HepG2 (cell line): Measurements from ENCODE around the gene TBC1D20. TPM values are rescaled to one million over a fixed set of nuclear protein-coding genes. Genes with fewer than 3 reads are reported as not detected.

ENCODE experiments used
- AFF4 ChIP-seq: sonication (generic); formaldehyde crosslinking; IDR thresholded peaks from 2 replicates; pipeline ENCODE4 v1.4.0; 2020; ENCODE audit warnings: missing genetic modification reagents
- AHR ChIP-seq: IDR thresholded peaks from 2 replicates; pipeline ENCODE4 v1.6.1; 2018; ENCODE audit warnings: missing genetic modification reagents, missing compliant biosample characterization
- ATF2 ChIP-seq: sonication (generic); formaldehyde crosslinking; IDR thresholded peaks from 2 replicates; pipeline ENCODE4 v1.4.0; 2020; ENCODE audit warnings: missing genetic modification reagents
- CENPBD1 ChIP-seq: sonication (generic); formaldehyde crosslinking; IDR thresholded peaks from 2 replicates; pipeline ENCODE4 v1.8.0; 2022; ENCODE audit warnings: missing genetic modification reagents, low read depth, mild to moderate bottlenecking, borderline replicate concordance
- DNMT1 ChIP-seq: sonication (generic); formaldehyde crosslinking; IDR thresholded peaks from 2 replicates; pipeline ENCODE4 v1.5.1; 2020; ENCODE audit warnings: mild to moderate bottlenecking, missing genetic modification reagents
- IKZF4 ChIP-seq: sonication (generic); formaldehyde crosslinking; IDR thresholded peaks from 2 replicates; pipeline ENCODE4 v1.5.1; 2020; ENCODE audit warnings: borderline replicate concordance, mild to moderate bottlenecking, low read depth, missing genetic modification reagents; ENCODE audit errors: not compliant biosample characterization
- KMT2B ChIP-seq: IDR thresholded peaks from 2 replicates; pipeline ENCODE4 v1.6.1; 2016; ENCODE audit warnings: missing genetic modification reagents, missing compliant biosample characterization
- POLR2AphosphoS5 ChIP-seq: IDR thresholded peaks from 2 replicates; pipeline ENCODE4 v1.6.1; 2012; ENCODE audit warnings: low read depth, low read length
- TGIF2 ChIP-seq: IDR thresholded peaks from 2 replicates; pipeline ENCODE4 v1.6.1; 2016; ENCODE audit warnings: control low read depth, missing compliant biosample characterization
- ZBTB37 ChIP-seq: sonication (generic); formaldehyde crosslinking; IDR thresholded peaks from 2 replicates; pipeline ENCODE4 v1.4.0; 2020; ENCODE audit warnings: mild to moderate bottlenecking, missing genetic modification reagents
- ZNF564 ChIP-seq: sonication (generic); formaldehyde crosslinking; IDR thresholded peaks from 2 replicates; pipeline ENCODE4 v1.8.1; 2023; ENCODE audit warnings: mild to moderate bottlenecking, missing genetic modification reagents
- ZNF574 ChIP-seq: sonication (generic); formaldehyde crosslinking; IDR thresholded peaks from 2 replicates; pipeline ENCODE4 v1.4.0; 2020; ENCODE audit warnings: missing genetic modification reagents
- ZNF710 ChIP-seq: sonication (generic); formaldehyde crosslinking; IDR thresholded peaks from 2 replicates; pipeline ENCODE4 v1.5.0; 2020; ENCODE audit warnings: mild to moderate bottlenecking, missing genetic modification reagents, borderline replicate concordance
- ZNF772 ChIP-seq: sonication (generic); formaldehyde crosslinking; IDR thresholded peaks from 2 replicates; pipeline ENCODE4 v1.5.0; 2020; ENCODE audit warnings: mild to moderate bottlenecking, missing genetic modification reagents
- polyA plus RNA-seq, 8 experiments: library from polyadenylated mRNA; depleted of rRNA in 3 of 8; stranded (reverse) in 7 of 8; unstranded in 1 of 8; fragments of >200 nt; fragmentation: Illumina TruSeq in 4 of 8; extraction: Trizol in 4 of 8; gene quantifications; 2 replicates each; pipeline versions ENCODE4 v1.2.1 to v1.2.3, GENCODE V29; 2011 to 2016; ENCODE audit warnings: low read depth in 4 of 8, missing spikeins in 1 of 8, mixed read lengths in 1 of 8; ENCODE audit not compliant: insufficient read depth in 1 of 8
- total RNA-seq, 5 experiments: library from RNA; depleted of rRNA; stranded (reverse); fragments of >200 nt; fragmentation: Illumina TruSeq; extraction: Trizol; gene quantifications; 2 replicates each; pipeline ENCODE4 v1.2.3, GENCODE V29; 2016; ENCODE audit warnings: low read depth in 1 of 5

TBC1D20 gene
- total and polyA plus RNA-seq, 2 of the 13 experiments (the other 11 are each of a cell fraction or from before 2014, with no cell fraction given) = 36.6 to 47.1 TPM

GRCh38 chr20:431012-431904 lies 31.1 kb downstream of the TBC1D20 start (continued):
- 0 out of 2 replicates have a peak, but pooled peaks have one; percentile 66 for TF ChIP-seq ZNF710 (CRISPR knock-in tag)
- TF ChIP-seq AHR (CRISPR knock-in tag) = peak; percentile 85
- TF ChIP-seq ZNF574 = peak; percentile 89
- peak; percentile 54; the same call in 1 of the 2 replicates for TF ChIP-seq ZNF564 (CRISPR knock-in tag)
- TF ChIP-seq ATF2 (CRISPR knock-in tag) = peak; percentile 94
- 0 out of 2 replicates have a peak, but pooled peaks have one; percentile 9 for TF ChIP-seq POLR2AphosphoS5
- TF ChIP-seq IKZF4 (CRISPR knock-in tag) = no peak
- TF ChIP-seq KMT2B (CRISPR knock-in tag) = peak; percentile 50; the same call in 1 of the 2 replicates
- TF ChIP-seq DNMT1 (CRISPR knock-in tag) = peak; percentile 91; the same call in 1 of the 2 replicates
- peak; percentile 21; the same call in 1 of the 2 replicates for TF ChIP-seq CENPBD1 (CRISPR knock-in tag)
- peak; percentile 82; the same call in 1 of the 2 replicates for TF ChIP-seq AFF4 (CRISPR knock-in tag)
- peak; percentile 81 for TF ChIP-seq TGIF2 (CRISPR knock-in tag)
- TF ChIP-seq ZNF772 = 0 out of 2 replicates have a peak, but pooled peaks have one; percentile 13
- TF ChIP-seq ZBTB37 (CRISPR knock-in tag) = no peak
